SIG-M5 (cell line): Measurements from ENCODE around the gene ESPN.
"Not testable (repeated sequence)": the region's sequence is repeated elsewhere in the genome, so short reads cannot be mapped to it uniquely, and the experiment has no call there.

Experiments used
- DNase-seq: peaks from one replicate; lab custom pipeline; 2025; lab: John Stamatoyannopoulos, UW

Gene ESPN

GRCh38 chr1:6424619-6425593 lies at the start of gene ESPN:
Gene ESPN, plus strand, starts transcription at chr1:6424776. Its CDS starts 180 bp downstream, at chr1:6424956.
- no peak for DNase-seq

GRCh38 chr1:6378096-6378746 lies 46.4 kb upstream of the ESPN start:
- no peak for DNase-seq

- no peak for DNase-seq
Observed at GRCh38 chr1:6380037-6380436, 44.5 kb upstream of the ESPN start.

- no peak for DNase-seq
Observed at GRCh38 chr1:6384135-6384534, 40.4 kb upstream of the ESPN start.

GRCh38 chr1:6384962-6385361 lies 39.6 kb upstream of the ESPN start:
- no peak for DNase-seq

- DNase-seq = no peak
Observed at GRCh38 chr1:6385488-6386191, 38.9 kb upstream of the ESPN start.

- no peak for DNase-seq
Observed at GRCh38 chr1:6386371-6386949, 38.1 kb upstream of the ESPN start.

- no peak for DNase-seq
Observed at GRCh38 chr1:6389971-6390370, 34.6 kb upstream of the ESPN start.

GRCh38 chr1:6391951-6392808 lies 32.4 kb upstream of the ESPN start:
- DNase-seq = no peak

GRCh38 chr1:6392809-6393399 lies 31.7 kb upstream of the ESPN start:
- no peak for DNase-seq

GRCh38 chr1:6393400-6394187 lies 31.0 kb upstream of the ESPN start, which contains the start of gene ACOT7:
Gene ACOT7, minus strand, starts transcription at chr1:6393767. Its CDS starts 368 bp downstream, at chr1:6393399.
- DNase-seq = no peak

GRCh38 chr1:6395130-6395529 lies 29.4 kb upstream of the ESPN start:
- not testable (repeated sequence) for DNase-seq

GRCh38 chr1:6395781-6396244 lies 28.8 kb upstream of the ESPN start:
- not testable (repeated sequence) for DNase-seq

GRCh38 chr1:6396998-6397397 lies 27.6 kb upstream of the ESPN start:
- no peak for DNase-seq

GRCh38 chr1:6397844-6398441 lies 26.6 kb upstream of the ESPN start:
- DNase-seq = no peak

- no peak for DNase-seq
Observed at GRCh38 chr1:6399294-6399693, 25.3 kb upstream of the ESPN start.

- DNase-seq = no peak
Observed at GRCh38 chr1:6401673-6402072, 22.9 kb upstream of the ESPN start.

GRCh38 chr1:6408023-6408422 lies 16.6 kb upstream of the ESPN start:
- no peak for DNase-seq

GRCh38 chr1:6409053-6409452 lies 15.5 kb upstream of the ESPN start:
- no peak for DNase-seq
